ENCODE results near the gene ALDH3A1.

Gene ALDH3A1

DNA sequence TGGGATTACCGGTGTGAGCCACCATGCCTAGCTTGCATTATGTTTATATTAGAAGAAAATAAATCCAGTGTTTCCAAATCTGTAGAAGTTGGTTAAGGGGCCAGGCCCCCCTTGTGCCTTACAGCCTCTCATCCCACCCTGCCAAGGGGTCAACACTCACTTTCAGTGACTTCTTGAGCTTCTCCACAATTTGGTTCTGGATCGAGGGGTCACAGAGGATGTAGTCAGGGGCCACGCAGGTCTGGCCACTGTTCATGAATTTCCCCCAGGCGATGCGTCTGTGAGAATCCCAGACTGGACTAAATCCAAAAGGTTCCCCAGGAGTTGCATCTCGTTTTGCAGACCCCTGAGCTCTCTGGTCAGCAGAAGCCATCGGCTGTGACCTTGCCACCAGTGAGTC, 7.2 kb downstream of the ALDH3A1 start:
- DNase-seq = no peak

DNA sequence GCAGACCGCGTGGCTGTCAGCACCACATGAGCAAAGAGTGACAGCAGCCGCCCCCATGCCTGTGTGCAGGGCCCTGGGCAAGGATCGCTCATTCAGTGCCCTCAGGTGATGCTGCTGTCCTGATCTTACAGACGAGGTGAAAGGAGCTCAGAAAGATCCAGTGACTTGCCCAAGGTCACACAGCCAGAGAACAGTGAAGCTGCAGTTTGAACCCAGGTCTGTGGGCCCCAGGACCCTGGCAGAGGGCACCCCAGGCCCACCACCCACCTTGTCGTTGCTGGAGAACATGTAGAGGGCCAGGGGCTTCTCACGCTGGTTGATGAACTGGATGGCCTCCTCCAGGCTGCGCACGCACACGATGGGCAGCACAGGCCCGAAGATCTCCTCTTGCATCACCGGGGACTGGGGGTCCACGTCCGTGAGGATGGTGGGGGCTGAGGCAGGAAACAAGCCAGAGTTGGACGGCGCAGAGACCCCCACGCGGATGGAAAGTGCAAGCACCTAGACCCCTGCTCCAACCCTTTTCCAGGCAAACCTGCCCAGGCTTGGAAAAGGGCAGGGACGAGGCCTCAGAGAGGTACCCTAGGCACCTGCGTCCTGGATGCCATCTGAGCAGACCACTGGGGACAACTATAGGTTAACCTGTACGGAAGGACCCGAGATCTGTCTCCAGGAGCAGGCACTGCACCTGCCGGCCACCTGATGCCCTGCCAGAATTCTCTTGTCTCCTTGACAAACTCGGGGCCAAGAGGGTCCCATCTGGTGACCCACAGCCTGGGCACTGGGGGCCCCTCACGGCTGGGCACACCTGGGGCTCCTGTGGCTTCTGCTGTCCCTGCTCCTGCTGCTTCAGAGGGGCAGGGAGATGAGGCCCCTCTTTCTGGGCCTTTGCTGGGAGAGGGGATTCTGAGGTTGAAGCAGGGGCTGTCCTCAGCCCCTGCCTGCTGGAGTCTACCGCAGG, 8.6 kb downstream of the ALDH3A1 start:
- DNase-seq = no peak

DNA sequence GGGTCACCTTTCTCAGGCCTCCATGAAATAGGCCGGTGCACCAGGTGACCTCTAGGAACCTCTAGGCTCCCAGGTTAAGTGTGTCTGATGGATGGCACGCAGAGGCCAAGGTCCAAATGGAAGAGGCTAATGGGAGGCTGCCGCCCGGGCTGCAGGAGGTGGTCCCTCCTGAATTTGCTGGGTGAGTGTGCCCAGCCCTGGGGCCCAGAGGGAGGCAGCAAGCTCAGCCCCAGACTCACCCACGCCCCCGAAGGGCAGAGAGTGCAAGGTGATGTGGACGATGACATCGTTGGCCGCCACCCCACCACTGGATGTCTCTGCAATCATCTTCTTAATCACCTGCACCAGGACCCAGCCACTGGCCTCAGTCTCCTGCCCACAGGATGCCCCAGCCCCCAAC, 9.3 kb downstream of the ALDH3A1 start:
- no peak for DNase-seq

DNA sequence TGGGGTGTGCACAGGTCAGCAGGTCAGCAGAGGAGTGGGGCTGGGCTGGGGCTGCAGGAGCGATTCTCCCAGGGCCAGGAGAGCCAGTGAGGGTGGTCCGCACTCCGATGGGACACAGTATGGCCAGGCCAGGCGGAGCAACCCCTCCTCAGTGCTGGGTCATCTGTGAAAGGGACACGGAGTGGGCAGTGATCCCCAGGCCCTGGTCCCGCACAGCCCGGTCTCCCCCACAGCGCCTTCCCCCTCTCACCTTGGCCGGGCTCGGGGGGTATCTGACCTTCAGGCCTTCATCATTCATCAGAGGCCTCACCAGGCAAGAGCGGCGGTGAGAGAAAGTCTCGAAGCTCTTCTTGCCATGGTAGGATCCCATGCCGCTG, 10.0 kb downstream of the ALDH3A1 start:
- DNase-seq = no peak

DNA sequence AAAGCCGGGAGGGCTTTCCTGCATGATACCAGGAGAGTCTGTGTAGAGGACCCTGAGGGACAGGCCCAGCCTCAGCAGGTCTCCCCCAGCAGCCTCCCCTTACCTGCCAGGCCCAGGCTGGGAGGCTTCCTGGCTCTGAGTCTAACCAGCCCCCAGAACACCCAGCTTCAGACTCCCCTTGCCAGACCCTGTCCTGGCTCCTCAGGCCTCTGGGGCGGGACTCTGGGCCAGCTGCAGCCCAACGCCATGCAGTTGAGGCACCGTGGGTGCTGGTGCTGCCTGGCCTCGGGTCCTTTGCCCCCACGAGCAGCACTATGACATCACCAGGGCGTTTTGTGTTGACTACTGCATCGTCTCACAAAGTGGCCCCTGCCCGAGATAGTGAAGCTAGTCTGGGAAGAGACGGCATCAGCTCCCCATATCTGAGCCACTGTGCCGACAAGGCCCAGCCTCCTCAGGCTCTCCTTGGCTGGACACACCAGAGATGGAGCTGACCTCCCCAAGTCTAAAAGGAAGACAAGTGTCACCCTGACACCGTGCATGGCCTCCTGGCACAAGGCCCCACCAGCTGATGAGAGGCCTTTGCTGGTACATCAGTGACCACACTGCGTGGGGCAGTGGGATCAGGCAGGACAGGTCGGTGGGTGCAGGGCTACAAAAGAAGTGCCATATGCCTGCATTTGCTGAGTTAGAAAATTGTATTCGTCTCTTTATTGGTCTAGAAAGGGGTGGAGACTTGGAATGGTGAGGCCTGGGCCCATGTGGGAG, 10.6 kb downstream of the ALDH3A1 start:
- DNase-seq = no peak

DNA sequence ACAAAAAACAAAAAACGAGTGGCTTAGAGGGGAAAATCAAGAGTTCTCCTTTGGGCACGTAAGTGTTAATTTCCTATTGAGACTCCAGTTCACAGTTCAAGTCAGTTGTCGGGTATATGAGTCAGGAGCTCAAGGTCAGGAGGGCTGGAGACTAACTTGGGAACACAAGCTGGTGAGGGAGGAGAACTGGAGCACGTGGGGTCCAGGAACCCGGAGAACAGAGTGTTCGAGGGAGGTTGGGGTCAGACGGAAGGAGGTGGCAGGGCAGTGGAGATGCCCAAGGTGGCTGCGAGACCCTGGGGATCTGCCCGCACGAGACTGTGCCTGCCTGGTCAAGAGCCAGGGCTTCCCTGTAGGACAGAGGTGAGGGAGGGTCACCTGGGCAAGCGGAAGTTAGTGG, 12.0 kb downstream of the ALDH3A1 start:
- no peak for DNase-seq

DNA sequence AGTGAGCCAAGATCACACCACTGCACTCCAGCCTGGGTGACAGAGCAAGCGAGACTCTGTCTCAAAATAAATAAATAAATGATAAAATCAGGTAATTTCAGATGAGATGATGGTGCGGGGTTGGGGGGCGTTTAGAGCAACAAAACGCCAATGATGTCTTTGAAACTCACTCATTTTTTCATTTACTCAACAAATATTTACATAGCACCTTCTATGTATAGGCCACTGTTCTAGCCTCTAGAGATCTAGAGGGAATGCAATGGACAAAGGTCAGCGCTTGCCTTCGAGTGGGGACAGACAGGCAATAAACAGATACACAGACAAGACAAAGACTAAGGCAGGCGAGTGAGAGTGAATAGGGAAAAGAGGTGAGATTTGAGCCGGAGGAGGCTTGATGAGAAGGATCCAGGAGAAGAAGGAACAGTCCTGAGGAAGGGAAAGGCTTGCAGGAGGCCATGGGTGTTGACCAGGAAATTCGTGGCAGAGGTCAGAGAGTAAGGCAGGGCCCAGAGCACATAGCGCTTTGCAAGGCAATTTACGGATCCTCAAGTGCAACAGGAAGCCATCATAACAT, 14.1 kb downstream of the ALDH3A1 start:
- no peak for DNase-seq

DNA sequence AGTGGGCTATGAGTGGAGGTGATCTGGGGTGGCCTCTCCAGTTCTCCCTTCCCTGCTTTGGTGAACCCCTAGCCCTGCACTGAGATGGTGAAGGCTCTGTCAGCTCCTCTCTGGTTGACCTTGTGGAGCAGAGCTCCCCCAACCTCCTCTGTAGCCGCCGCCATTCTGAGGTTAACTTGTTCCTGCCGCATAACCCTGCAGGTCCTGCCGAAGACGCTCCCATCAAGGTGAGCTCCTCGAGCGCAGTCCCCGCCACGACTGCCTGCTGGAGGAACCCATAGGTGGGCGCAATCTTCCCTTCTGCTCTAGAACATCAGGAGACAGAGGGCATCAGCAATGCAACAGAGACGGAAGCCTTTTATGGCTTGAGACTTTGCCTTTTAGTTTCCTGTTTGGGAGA, 16.5 kb downstream of the ALDH3A1 start:
- no peak for DNase-seq

DNA sequence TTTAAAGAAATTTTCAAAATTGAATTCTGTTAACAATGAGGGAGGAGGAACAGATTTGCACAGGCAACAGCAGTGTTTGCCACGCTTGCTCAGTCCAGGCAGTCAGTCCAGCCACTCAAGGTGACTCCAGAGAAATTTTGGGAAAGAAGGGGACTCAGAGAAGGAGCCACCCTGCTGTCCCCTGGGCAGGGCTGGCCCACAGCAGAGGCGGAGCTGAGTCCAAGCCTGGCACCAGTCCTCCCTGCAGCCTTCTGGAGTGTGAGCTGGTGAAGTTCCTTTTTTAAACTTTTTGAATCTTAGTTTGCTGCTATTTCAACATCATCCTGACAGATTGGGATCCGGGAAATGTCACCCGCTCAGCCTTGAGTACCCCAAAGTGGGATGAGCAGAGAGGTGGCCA, 17.3 kb downstream of the ALDH3A1 start:
- DNase-seq = no peak

DNA sequence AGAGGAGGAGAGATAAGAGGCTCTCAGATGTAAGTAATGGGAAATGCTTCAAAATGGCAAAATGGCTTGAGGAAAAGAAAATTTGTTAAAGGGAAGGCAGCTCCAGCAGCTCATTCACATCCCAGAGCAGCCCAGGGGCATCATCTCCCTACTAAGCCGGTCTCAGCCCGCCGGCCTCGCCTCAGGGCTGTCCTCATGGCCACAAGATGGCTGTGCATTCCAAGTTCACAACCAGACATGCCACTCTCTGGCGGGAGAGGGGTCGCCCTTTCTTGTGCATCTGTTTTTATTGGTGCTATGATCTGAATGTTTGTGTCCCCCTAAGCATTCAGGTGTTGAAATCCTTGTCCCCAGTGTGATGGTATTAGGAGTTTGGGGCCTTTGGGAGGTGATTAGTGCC, 18.2 kb downstream of the ALDH3A1 start:
- no peak for DNase-seq

DNA sequence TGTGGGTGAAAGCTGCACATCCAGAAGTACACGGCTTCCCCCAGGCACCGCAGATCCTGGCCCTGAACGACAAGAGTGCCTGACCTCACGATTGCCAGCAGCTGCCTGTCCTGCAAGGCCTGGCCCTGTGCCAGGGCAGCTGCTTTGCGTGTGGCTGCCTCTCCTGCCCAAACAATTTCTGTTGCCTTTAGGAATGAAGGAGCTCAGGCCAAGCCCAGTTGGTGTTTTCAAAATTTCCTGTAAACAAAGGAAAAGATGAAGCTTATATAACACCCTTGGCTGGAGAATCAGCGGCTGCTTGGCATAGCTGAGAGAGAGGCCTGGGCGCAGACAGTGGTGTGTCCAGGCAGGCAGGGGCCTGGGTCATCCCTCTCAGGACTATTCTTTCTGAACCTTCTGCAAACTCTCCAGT, 20.0 kb downstream of the ALDH3A1 start:
- DNase-seq = no peak

DNA sequence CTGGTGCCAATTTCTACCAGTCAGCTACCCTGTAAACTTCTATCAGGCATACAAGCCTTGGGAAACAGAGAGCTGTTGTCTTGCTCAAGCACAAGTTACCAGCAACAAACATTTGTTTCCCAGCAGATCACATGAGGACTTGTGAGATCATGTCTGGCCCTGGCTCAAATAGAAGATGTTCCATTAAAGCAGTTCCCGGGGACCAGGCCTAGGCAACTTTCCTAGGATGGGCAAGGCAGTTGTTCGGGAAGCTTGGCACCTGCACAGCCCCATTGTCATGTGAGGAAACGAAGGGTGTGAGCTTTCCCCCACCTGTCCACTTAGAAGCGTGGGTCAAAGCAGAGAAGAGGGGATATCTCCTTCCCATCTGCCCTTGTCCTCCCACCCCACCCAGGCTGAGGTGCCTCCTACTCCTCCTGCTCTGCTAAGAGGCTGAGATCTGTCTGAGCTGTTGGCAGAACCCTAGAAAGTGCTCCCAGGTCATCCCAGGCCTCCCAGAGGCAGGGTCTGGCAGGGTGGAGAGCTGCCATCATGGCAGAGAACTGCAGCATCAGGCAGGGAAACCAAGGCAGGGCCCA, 20.5 kb downstream of the ALDH3A1 start:
- DNase-seq = no peak

DNA sequence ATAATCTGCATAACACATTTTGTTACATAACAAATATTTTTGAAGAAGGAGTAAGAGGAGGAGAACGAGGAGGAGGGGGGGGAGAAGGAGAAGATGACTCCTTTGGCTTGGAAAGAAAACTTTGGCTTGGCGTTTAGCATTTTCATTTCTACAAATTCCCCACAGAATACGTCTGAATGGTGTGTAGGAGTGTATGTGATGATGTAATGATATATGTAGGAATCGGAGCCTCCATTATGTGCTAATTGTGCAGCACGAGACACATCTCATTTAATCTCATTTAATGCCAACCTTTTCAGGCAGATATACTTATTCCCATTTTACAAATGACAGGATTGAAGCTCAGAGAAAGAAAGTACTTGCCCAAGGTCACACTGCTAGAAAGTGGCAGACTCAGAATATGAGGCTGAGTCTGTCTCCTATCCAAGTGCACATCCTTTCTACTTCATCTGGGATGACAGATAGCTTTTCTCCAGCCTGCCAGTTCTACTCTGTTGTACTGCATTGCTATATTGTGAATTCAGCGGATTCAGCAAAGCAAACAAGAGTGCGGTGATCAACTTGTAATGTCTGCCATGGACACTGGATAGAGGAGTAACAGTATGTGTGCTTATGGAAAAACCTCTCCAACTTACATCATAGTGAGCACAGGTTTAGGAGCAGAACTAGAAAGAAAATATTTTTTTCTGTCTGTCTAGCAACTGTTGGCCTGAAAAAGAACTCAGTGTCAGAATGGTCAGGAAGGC, 21.3 kb downstream of the ALDH3A1 start:
- DNase-seq = no peak

DNA sequence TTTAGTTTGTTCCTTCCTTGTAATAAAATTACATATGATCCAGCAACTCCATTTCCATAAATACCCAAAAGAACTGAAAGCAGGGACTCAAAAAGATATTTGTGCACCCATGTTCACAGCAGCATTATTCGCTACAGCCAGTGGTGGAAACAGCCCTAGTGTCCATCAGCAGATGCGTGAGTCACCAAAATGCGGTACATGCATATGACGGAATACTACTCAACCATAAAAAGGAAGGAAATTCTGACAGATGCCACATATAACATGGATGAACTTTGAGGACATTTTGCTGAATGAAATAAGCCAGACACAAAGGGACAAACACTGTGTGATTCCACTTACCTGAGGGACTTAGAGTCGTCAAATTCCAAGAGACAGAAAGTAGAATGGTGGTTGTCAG, 22.6 kb downstream of the ALDH3A1 start:
- DNase-seq = no peak

DNA sequence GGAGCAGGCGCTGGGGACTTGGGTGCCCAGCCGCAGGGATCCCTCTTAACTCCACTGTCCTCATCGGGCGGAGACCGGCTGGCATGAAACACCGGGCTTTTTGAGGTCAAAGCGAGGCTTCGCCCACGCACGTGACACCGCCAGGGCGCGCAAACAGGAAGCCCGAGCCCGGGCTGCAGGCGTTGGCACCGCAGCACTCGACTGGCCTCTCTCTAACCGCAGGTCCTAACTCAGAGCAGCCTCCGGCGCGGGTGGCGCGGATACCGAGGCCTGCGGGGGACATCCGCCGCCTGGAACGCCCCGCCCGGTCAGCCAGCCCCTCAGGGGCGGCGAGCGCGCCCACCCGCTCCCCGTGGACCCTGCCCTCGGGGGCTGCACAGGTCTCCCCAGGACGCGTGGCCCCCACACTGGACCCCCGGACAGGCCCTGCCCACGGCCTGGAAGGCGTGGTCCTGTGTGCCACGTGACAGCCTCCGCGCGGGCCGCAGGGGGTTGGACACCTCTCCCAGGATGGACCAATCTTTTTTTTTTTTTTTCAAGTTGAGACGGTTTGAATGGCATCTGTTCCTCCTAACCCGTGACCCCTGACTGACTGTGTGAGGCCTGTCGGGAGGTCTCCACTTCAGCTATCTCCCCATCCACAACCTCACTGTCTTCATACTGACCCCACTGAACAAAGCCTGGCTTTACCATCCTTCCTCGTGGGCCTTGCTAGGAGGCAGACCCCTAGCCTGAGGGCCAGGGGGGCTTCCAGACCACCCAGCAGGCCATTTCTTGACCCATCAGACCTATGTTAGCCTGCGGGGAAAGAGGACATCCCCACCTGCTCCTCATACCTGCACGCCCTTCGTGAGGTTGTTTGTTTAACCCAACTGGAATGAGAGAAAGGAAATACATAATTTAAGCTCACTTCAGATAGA, 23.3 kb downstream of the ALDH3A1 start:
- DNase-seq = peak; percentile 81

DNA sequence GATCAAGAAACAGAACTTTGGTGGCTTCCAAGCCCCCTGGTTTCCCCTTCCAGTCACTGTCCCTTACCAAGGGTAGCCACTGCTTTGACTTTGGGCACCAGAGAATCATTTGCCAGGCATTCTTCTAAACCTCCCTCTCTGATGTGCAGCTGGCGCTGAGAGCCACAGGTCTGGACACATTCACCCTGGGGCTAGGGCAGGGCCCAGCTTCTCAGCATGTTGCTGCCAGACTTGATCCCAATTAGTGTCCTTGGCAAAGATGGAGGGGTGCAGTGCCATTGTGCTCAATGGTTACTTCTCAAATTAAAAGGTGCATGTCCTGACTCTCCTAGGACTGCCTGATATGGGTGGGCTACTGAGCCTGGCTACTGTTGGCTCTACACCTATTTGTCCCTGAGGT, 24.1 kb downstream of the ALDH3A1 start:
- no peak for DNase-seq

DNA sequence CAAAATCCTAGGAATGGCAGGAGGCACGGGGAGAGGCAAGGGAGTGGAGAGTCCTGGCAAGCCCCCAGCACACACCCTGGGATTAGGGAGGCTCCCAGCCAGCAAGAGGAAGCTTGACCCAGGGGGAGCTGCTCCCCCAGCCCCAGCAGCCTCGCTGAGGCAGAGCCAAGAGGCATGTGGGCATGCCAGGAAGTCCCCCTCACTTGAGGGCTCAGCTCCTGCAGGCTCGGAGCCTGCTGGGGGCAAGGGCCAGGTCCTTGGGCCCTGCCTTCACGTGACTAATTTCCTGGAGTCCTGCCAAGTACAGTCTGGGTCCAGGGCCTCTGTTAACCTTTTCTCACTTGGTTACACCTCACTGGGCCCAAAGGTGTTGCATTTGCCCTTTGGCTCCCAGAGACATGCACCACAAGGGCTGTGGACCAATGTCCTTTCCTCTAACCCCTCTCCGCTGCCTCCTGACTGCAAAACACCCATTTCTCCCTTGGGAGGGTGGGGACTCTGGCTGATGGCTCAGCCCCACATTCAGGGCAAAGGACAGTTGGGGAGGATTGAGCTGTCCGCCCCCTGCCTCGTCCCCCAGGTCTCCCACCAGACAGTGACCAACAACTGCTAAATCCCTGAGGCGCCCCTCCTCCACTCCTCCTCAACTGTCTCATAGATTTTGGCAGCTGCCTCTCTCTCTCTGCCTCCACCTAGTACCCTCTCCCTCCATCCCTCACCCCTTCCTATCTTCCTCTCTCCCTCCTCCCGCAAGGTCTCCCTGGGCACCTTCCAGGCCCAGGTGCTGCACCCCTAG, 27.3 kb downstream of the ALDH3A1 start:
- no peak for DNase-seq

DNA sequence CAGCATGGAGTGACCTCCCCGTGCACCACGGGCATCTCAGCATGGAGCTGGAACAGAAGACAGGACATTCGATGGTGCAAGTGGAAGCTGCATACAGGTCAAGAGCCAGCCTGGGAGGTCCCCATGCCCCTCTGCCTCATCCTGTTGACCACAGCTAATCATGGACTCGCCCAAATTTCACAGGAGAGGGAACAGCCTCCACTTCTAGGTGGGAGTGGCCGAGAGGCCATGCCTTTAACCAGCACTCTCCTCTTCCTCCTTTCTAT, 28.0 kb downstream of the ALDH3A1 start:
- no peak for DNase-seq

DNA sequence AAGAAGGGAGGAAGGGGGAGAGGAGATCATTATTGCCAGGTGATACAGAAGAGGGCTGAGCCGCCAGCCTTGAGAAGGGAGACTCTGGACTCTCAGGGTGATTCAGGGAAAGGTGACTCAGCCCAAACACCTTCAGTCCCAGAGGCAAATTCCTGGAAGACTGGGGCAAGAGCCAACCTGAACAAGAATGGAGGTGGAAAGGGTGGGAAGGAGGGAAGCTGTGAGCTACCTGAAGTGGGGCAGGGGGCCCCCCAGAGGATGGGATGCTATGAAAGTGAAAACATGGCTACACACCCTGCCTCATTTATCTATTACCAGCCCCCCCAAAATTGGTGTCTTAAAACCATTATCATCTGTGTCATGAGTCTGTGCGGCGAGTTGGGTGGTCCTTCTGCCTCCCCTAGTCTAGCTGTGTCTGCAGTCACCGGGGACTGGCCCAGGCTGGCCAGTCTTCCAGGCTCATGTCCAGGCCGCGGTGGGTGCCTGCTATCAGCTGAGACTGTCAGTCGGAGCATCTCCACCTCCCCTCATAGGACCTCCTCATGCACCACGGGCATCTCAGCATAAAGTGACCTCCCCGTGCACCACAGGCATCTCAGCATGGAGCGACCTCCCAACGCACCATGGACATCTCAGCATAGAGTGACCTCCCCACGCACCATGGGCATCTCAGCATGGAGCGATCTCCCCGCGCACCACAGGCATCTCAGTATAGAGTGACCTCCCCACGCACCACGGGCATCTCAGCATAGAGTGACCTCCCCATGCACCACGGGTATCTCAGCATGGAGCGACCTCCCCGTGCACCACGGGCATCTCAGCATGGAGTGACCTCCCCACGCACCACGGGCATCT, 28.5 kb downstream of the ALDH3A1 start:
- DNase-seq = no peak
